Activated CD8-positive, alpha-beta T cell treated with anti-CD3 and anti-CD28 coated beads for 36 hours (primary cell): ENCODE results near the gene ALPP. TPM values are rescaled to one million over a fixed set of nuclear protein-coding genes. Genes with fewer than 3 reads are reported as not detected.
A peak's percentile ranks its signal among the peaks of the same experiment; 100 is the strongest.

Experiments
- ATAC-seq: fragments of 200-7000 bp; cut with Tn5 transposase; one replicate; pipeline ENCODE4 v1.10.0; 2021; ENCODE audit warnings: mild to moderate bottlenecking, moderate library complexity
- CTCF ChIA-PET: fragments of 350-600 bp; sonication (Branson Sonifier 250); formaldehyde crosslinking; loops from one replicate; lab custom pipeline; 2021; ENCODE audit warnings: antibody characterized with exemption; lab: Charles Lee
- POLR2A ChIA-PET: fragments of 350-600 bp; sonication (Branson Sonifier 250); formaldehyde crosslinking; loops from one replicate; lab custom pipeline; 2021; ENCODE audit warnings: antibody characterized with exemption; lab: Charles Lee
- DNase-seq: peaks from one replicate; pipeline ENCODE4 v3.0.0-alpha.2; 2020
- H3K27ac Mint-ChIP-seq: one replicate; pipeline ENCODE4 v1.8.0; 2021; ENCODE audit warnings: mild to moderate bottlenecking, mixed read lengths
- H3K27me3 Mint-ChIP-seq: one replicate; pipeline ENCODE4 v1.8.0; 2021; ENCODE audit warnings: mixed read lengths
- H3K36me3 Mint-ChIP-seq: one replicate; pipeline ENCODE4 v1.8.0; 2021; ENCODE audit warnings: low read depth, mixed read lengths
- H3K4me1 Mint-ChIP-seq: one replicate; pipeline ENCODE4 v1.8.0; 2021; ENCODE audit warnings: low read depth, mixed read lengths
- H3K4me3 Mint-ChIP-seq: one replicate; pipeline ENCODE4 v1.8.0; 2021; ENCODE audit warnings: mild to moderate bottlenecking, moderate library complexity, mixed read lengths
- H3K9me3 Mint-ChIP-seq: one replicate; pipeline ENCODE4 v1.8.0; 2021; ENCODE audit warnings: mixed read lengths
- CTCF ChIP-seq: fragments of 200-600 bp; IDR thresholded peaks from one replicate; pipeline ENCODE4 v1.8.0; 2022; ENCODE audit warnings: antibody characterized with exemption, mild to moderate bottlenecking
- intact Hi-C: fragments of 100-400 bp; cut with micrococcal nuclease; formaldehyde crosslinking; loops from one replicate; pipeline ENCODE4 v1.10.0; 2022
- total RNA-seq, 2 experiments: library from RNA; stranded (reverse); gene quantifications; one replicate each; pipeline ENCODE4 v1.2.3, GENCODE V29; 2021

ALPP gene
- total RNA-seq, 2 experiments from 2014 or later, result not detected

- TF ChIP-seq CTCF, result no peak
- no peak overlapping the region for H3K4me3 Mint-ChIP-seq
- DNase-seq (no peak), ATAC-seq (no peak)
- no peaks in the 10 kb centered on the region for H3K9me3 Mint-ChIP-seq
- H3K27me3 Mint-ChIP-seq, result peaks cover 24% of the 10 kb centered on the region
- POLR2A ChIA-PET, result no interaction called here
- H3K36me3 Mint-ChIP-seq, result no peaks in the 10 kb centered on the region
- CTCF ChIA-PET, result no interaction called here
- peaks cover 3% of the 10 kb centered on the region for H3K4me1 Mint-ChIP-seq
- intact Hi-C loops, result no loop called here
- H3K27ac Mint-ChIP-seq, result no peak overlapping the region
Measured at GRCh38 chr2:232349546-232349945, 29.0 kb upstream of the ALPP start.

GRCh38 chr2:232349946-232350635 lies 28.5 kb upstream of the ALPP start:
- H3K9me3 Mint-ChIP-seq, result no peaks in the 10 kb centered on the region
- peaks cover 27% of the 10 kb centered on the region for H3K27me3 Mint-ChIP-seq
- POLR2A ChIA-PET, result no interaction called here
- no peak overlapping the region for H3K4me3 Mint-ChIP-seq
- no peaks in the 10 kb centered on the region for H3K36me3 Mint-ChIP-seq
- CTCF ChIA-PET, result interaction anchor here (1.2 kb wide), 1 partner anchor 13 kb away, joined by 3 read pairs; no protein-coding TSS in a partner anchor
- intact Hi-C loops, result no loop called here
- DNase-seq, result no peak
- no peak for ATAC-seq
- peaks cover 3% of the 10 kb centered on the region for H3K4me1 Mint-ChIP-seq
- no peak overlapping the region for H3K27ac Mint-ChIP-seq
- no peak for TF ChIP-seq CTCF

- ChIA-PET POLR2A (no interaction called here), CTCF (interaction anchor here (1.2 kb wide), 1 partner anchor 14 kb away, joined by 3 read pairs; no protein-coding TSS in a partner anchor)
- H3K4me3 Mint-ChIP-seq, result no peak overlapping the region
- H3K9me3 Mint-ChIP-seq, result no peaks in the 10 kb centered on the region
- no peak overlapping the region for H3K27ac Mint-ChIP-seq
- no peaks in the 10 kb centered on the region for H3K36me3 Mint-ChIP-seq
- H3K4me1 Mint-ChIP-seq, result peaks cover 3% of the 10 kb centered on the region
- no peak for DNase-seq
- intact Hi-C loops, result no loop called here
- no peak for TF ChIP-seq CTCF
- peak; percentile 17 for ATAC-seq
- H3K27me3 Mint-ChIP-seq, result peaks cover 27% of the 10 kb centered on the region
Measured at GRCh38 chr2:232350804-232351685, 27.5 kb upstream of the ALPP start.

GRCh38 chr2:232351686-232352510 lies 26.7 kb upstream of the ALPP start:
- CTCF ChIA-PET, result no interaction called here
- H3K4me3 Mint-ChIP-seq, result no peak overlapping the region
- H3K4me1 Mint-ChIP-seq, result peaks cover 3% of the 10 kb centered on the region
- peaks cover 27% of the 10 kb centered on the region for H3K27me3 Mint-ChIP-seq
- no peak for DNase-seq
- no peak for TF ChIP-seq CTCF
- no peaks in the 10 kb centered on the region for H3K9me3 Mint-ChIP-seq
- intact Hi-C loops, result no loop called here
- no peaks in the 10 kb centered on the region for H3K36me3 Mint-ChIP-seq
- H3K27ac Mint-ChIP-seq, result no peak overlapping the region
- ATAC-seq, result no peak
- POLR2A ChIA-PET, result no interaction called here
